Thoracic aorta (tissue), 2 donors: ENCODE data around the gene SLC6A6. TPM values are rescaled to one million over a fixed set of nuclear protein-coding genes. Genes with fewer than 3 reads are reported as not detected.

Source experiments
- ATAC-seq: fragments of 150-250 bp; one replicate; pipeline ENCODE4 v1.8.0; 2017; ENCODE audit warnings: low read depth; ENCODE audit not compliant: insufficient number of reproducible peaks, low FRiP score
- DNase-seq: peaks from one replicate; pipeline ENCODE4 v3.0.0-alpha.2; 2020; ENCODE audit warnings: low spot score
- H3K27ac ChIP-seq, 2 donors: fragments of 200-600 bp; sonication (generic); 1 replicate in 1 of 2; 2 replicates in 1 of 2; pipeline ENCODE4 v1.5.1; 2016; ENCODE audit warnings: mild to moderate bottlenecking in 2 of 2, moderate library complexity in 2 of 2
- H3K27me3 ChIP-seq: fragments of 200-600 bp; sonication (generic); replicated peaks from 2 replicates; pipeline ENCODE4 v1.6.0; 2016; ENCODE audit warnings: mild to moderate bottlenecking; ENCODE audit not compliant: insufficient read depth
- H3K36me3 ChIP-seq: fragments of 200-600 bp; sonication (generic); one replicate; pipeline ENCODE4 v1.5.1; 2016
- H3K4me1 ChIP-seq, 2 donors: fragments of 200-600 bp; sonication (generic); 1 replicate in 1 of 2; 2 replicates in 1 of 2; pipeline versions ENCODE4 v1.5.1 to v1.6.0; 2016; ENCODE audit warnings: low read depth in 2 of 2, mild to moderate bottlenecking in 1 of 2; ENCODE audit not compliant: control insufficient read depth in 1 of 2
- H3K4me3 ChIP-seq: fragments of 200-600 bp; sonication (generic); 2 replicates; pipeline ENCODE4 v1.5.1; 2016; ENCODE audit warnings: mild to moderate bottlenecking
- H3K9me3 ChIP-seq: fragments of 200-600 bp; sonication (generic); 2 replicates; pipeline ENCODE4 v1.5.1; 2016
- CTCF ChIP-seq: fragments of 200-600 bp; sonication (generic); IDR thresholded peaks from one replicate; pipeline ENCODE4 v1.5.1; 2019; ENCODE audit warnings: antibody characterized with exemption
- total RNA-seq, 2 donors: library from RNA; depleted of rRNA; stranded (reverse); fragments of >200 nt; gene quantifications; one replicate each; pipeline versions ENCODE4 v1.1.0 to v1.2.3, GENCODE V29; 2016

SLC6A6 gene
- total RNA-seq, 2 donors from 2014 or later = 33.5 to 45.5 TPM

- TF ChIP-seq CTCF = no peak
- no peak for ATAC-seq
- Histone ChIP-seq H3K4me1 (peaks cover 7 to 14% of the 10 kb centered on the region in 2 donors), H3K9me3 (no peaks in the 10 kb centered on the region), H3K36me3 (no peaks in the 10 kb centered on the region), H3K4me3 (no peak overlapping the region), H3K27me3 (no peaks in the 10 kb centered on the region), H3K27ac (no peak overlapping the region)
- no peak for DNase-seq
Observed at GRCh38 chr3:14377838-14378169, 24.6 kb upstream of the SLC6A6 start.

GRCh38 chr3:14378415-14378814 lies 24.0 kb upstream of the SLC6A6 start:
- TF ChIP-seq CTCF = no peak
- ATAC-seq (no peak), DNase-seq (no peak)
- H3K4me1 ChIP-seq = peaks cover 7 to 14% of the 10 kb centered on the region in 2 donors
- no peaks in the 10 kb centered on the region for H3K27me3 ChIP-seq
- no peaks in the 10 kb centered on the region for H3K36me3 ChIP-seq
- H3K9me3 ChIP-seq = no peaks in the 10 kb centered on the region
- H3K27ac ChIP-seq = no peak overlapping the region
- H3K4me3 ChIP-seq = no peak overlapping the region

- no peak for TF ChIP-seq CTCF
- no peak for ATAC-seq
Observed at GRCh38 chr3:14379843-14380242, 22.6 kb upstream of the SLC6A6 start.

GRCh38 chr3:14386254-14386653 lies 16.2 kb upstream of the SLC6A6 start:
- no peaks in the 10 kb centered on the region for H3K36me3 ChIP-seq
- peaks cover 0 to 5% of the 10 kb centered on the region in 2 donors for H3K4me1 ChIP-seq
- no peak overlapping the region for H3K4me3 ChIP-seq
- no peak overlapping the region for H3K27ac ChIP-seq
- H3K27me3 ChIP-seq = no peaks in the 10 kb centered on the region
- ATAC-seq (no peak), DNase-seq (no peak)
- no peaks in the 10 kb centered on the region for H3K9me3 ChIP-seq
- no peak for TF ChIP-seq CTCF

More at GRCh38 chr3:14379843-14380242, 22.6 kb upstream of the SLC6A6 start:
- H3K4me1 ChIP-seq = peaks cover 4 to 5% of the 10 kb centered on the region in 2 donors
- H3K27ac ChIP-seq = no peak overlapping the region
- no peaks in the 10 kb centered on the region for H3K9me3 ChIP-seq
- DNase-seq = no peak
- H3K4me3 ChIP-seq = no peak overlapping the region
- no peaks in the 10 kb centered on the region for H3K27me3 ChIP-seq
- no peaks in the 10 kb centered on the region for H3K36me3 ChIP-seq

- Histone ChIP-seq H3K36me3 (no peaks in the 10 kb centered on the region), H3K4me3 (no peak overlapping the region), H3K9me3 (no peaks in the 10 kb centered on the region), H3K27ac (no peak overlapping the region), H3K27me3 (no peaks in the 10 kb centered on the region), H3K4me1 (peaks cover 0 to 10% of the 10 kb centered on the region in 2 donors)
- ATAC-seq (no peak), DNase-seq (no peak)
- TF ChIP-seq CTCF = no peak
Observed at GRCh38 chr3:14388201-14388600, 14.2 kb upstream of the SLC6A6 start.
